Urinary bladder (tissue), 4 donors: ENCODE results near the gene ORC5. TPM values are rescaled to one million over a fixed set of nuclear protein-coding genes. Genes with fewer than 3 reads are reported as not detected.

Experiments used
- DNase-seq: peaks from one replicate; pipeline ENCODE4 v3.0.0-alpha.2; 2015; ENCODE audit errors: extremely low spot score
- H3K27ac ChIP-seq: one replicate; pipeline ENCODE4 v1.5.1; 2013; ENCODE audit warnings: low read depth, mild to moderate bottlenecking, moderate library complexity
- H3K36me3 ChIP-seq: one replicate; pipeline ENCODE4 v1.6.1; 2013; ENCODE audit warnings: mild to moderate bottlenecking, moderate library complexity; ENCODE audit not compliant: insufficient read depth
- H3K4me1 ChIP-seq: one replicate; pipeline ENCODE4 v1.6.1; 2013; ENCODE audit warnings: mild to moderate bottlenecking, moderate library complexity; ENCODE audit not compliant: insufficient read depth
- H3K4me3 ChIP-seq: one replicate; pipeline ENCODE4 v1.5.1; 2013; ENCODE audit warnings: low read depth, low read length
- WGBS: extraction: QIAGEN DNeasy Blood & Tissue Kit; methylation state at CpG from one replicate; pipeline ENCODE4 v1.1.7; 2013; 5-methylcytosine and 5-hydroxymethylcytosine counted together
- polyA plus RNA-seq: library from polyadenylated mRNA; stranded (reverse); fragments of 200-250 nt; gene quantifications from one replicate; pipeline ENCODE4 v1.2.3, GENCODE V29; 2013
- total RNA-seq: library from RNA; depleted of rRNA; stranded (reverse); fragments of >200 nt; gene quantifications from one replicate; pipeline ENCODE4 v1.2.3, GENCODE V29; 2014
- donor health status: healthy with polysubstance abuse.
- donor health status: healthy.

Gene ORC5
- total and polyA plus RNA-seq, 2 donors, result 12.3 to 47.6 TPM

- Histone ChIP-seq H3K4me3 (no peak overlapping the region), H3K4me1 (no peaks in the 10 kb centered on the region), H3K27ac (no peak overlapping the region), H3K36me3 (no peaks in the 10 kb centered on the region)
- no peak for DNase-seq
- 74% methylated on average over 6 of the region's 6 CpGs for WGBS
These were observed 114.7 kb downstream of the ORC5 start for GRCh38 chr7:104093127-104093526.

- H3K36me3 ChIP-seq, result no peaks in the 10 kb centered on the region
- H3K4me3 ChIP-seq, result no peak overlapping the region
- WGBS, result 55% methylated on average over 4 of the region's 4 CpGs
- no peaks in the 10 kb centered on the region for H3K4me1 ChIP-seq
- H3K27ac ChIP-seq, result no peak overlapping the region
- no peak for DNase-seq
These were observed 116.6 kb downstream of the ORC5 start for GRCh38 chr7:104091242-104091641.

- H3K27ac ChIP-seq, result no peak overlapping the region
- H3K4me3 ChIP-seq, result no peak overlapping the region
- H3K4me1 ChIP-seq, result no peaks in the 10 kb centered on the region
- WGBS, result 42% methylated on average over 3 of the region's 3 CpGs
- no peak for DNase-seq
- H3K36me3 ChIP-seq, result no peaks in the 10 kb centered on the region
These were observed 118.2 kb downstream of the ORC5 start for GRCh38 chr7:104089612-104090011.

DNA sequence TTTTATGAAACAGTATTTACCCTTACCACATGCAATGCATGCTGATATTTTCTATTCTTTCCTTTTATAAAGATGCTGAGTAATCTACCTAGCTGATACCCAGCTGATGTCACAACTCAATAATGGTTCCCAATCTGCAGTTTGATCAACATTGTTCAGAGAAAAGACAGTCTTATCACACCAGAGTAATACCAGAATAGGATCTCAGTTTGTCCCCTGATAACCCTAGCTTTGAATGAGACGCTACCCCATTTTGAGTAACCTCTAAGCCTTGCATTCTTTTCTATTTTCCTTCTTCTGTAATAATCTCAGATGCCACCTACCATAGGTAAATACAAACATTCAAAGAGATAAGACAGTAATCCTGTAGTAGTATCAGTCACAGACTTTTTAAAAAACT lies 118.8 kb downstream of the ORC5 start:
- DNase-seq, result no peak
- Histone ChIP-seq H3K36me3 (no peaks in the 10 kb centered on the region), H3K4me3 (no peak overlapping the region), H3K27ac (no peak overlapping the region), H3K4me1 (no peaks in the 10 kb centered on the region)
- 38% methylated on average over 1 of the region's 1 CpG for WGBS

Other genes starting within 250 kb of the ORC5 start
- 26.3 TPM for gene RELN, start 218.4 kb downstream of the ORC5 start, total RNA-seq
- gene RELN, start 218.4 kb downstream of the ORC5 start, polyA plus RNA-seq, result 3.8 TPM
- gene LHFPL3, start 120.6 kb upstream of the ORC5 start, total RNA-seq, result 0.26 TPM
- not detected for gene LHFPL3, start 120.6 kb upstream of the ORC5 start, polyA plus RNA-seq